Non-pigmented ciliary epithelial cell (primary cell): ENCODE results near the gene GLDN.

Experiments
- DNase-seq: peaks from one replicate; pipeline ENCODE4 v3.0.0-alpha.2; 2010; ENCODE audit warnings: low read depth

GLDN gene

DNA sequence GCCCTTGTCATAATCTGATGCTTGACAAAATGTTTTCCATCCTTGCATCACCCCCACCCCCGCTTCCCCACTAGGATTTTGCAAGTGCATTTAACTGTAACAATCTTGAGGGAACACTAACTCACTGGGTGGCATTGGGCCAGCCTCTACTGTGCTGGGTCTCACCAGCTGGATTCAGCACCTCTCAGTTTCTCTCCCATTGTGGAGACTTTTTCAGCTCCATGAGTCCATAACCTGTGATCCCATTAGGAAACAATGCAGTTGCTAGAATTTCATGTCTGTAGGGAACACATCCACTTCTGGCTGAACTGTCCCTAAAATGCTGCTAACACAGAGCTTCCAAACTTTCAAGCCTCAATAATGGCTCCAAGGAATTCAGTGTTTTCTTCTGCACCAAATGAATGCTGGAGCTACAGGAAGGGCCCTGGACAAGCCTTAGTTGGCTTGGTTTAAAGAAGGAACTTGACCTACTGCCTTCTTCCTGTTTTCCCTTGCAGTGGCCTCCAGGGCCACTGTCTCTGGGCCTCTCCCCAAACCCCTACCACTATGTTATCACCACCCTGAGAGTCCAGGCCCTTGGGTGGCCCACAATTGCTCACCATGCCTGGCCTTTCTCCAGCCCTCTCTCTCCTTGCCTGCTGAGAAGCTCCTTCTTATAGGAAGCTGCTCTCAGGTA is 18.7 kb upstream of the GLDN start:
- DNase-seq = no peak

DNA sequence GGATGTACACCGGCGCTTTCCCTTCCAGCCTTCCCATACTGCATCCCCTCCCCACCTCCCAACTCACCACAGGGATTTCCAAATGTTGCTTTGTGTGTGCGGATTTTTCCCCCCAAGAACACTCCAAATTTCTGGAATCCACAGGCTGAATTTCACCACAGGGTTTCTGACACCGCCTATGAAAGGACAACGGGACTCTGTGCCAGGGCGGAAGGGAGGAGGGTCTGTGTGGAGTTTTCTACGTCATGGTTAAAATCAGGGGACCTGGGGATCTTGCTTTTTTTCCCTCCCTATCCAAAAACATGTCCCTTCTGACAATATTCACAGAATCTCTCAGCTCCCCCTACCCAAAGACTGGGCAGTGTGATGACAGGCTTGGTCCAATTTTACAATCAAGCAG is 17.7 kb upstream of the GLDN start:
- no peak for DNase-seq

DNA sequence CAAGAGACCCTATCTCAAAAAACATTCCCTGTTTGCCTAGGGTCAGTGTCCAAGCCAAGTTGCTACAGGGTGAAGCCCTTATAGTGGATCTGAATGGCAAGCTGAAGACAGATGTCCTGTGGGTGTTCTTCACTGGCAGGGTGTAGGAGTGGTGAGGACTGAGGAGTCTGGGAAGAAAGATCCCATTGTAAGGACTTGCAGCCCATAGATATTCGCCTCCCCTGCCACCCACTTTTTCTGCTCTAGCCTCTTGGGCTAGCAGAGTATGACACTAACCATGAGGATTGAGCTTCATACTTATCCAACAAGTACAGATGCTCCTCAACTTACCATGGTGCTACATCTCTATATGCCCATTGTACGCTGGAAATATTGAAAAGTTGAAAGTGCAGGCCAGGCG is 16.3 kb upstream of the GLDN start:
- DNase-seq = no peak

DNA sequence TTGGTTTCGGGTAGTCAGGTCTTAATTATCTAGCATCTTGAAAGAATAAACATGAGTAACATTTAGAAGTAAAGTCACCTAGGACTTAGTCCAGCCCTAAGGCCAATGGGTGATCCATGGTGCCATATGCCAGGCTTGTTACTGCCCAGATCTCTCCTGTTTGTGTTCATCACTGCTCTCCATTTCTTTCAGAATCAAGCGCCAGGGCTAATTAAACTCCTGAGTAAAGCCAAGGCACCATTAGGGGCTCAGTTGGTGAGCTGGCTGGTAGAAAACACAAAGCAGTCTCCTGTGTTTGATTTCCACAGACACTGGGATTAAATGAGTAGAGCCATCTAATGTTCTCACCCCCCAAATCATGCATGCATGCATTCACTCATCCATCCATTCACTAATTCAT is 14.4 kb upstream of the GLDN start:
- DNase-seq = no peak

DNA sequence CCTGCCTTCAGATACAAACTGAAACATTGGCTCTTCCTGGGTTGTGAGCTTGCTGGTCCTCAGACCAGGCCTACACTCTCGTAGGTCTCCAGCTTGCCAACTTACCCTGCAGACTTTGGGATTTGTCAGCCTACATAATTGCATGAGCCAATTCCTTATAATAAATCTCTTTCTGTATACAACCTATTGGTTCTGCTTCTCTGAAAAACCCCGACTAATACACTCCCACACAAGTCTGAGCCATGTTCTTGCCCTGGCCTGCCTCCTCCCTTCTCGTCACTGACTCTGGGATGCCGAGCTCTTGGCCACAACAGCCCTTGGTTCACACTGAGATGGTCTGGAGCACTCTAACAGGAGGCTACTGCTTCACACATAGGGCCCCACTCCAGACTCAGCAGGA is 12.5 kb upstream of the GLDN start:
- no peak for DNase-seq

DNA sequence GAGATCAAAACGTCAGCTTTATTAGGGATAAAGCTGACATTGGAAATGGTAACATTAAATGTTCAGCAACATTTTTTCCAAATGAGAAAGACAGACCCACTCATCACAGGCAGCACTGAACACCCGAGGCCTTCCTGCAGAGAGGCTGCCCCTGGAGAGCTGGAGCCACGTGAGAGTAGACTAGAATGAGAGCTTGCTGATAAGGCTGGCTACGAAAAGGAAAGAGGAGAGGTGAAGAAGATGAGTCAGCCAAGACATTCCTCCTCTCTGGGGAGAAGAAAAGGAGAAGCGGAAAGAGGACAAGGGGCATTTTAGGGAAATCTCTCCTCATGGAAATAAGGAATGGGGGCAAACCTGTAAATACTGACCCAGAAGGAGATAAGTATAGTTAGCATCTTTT is 10.3 kb upstream of the GLDN start:
- no peak for DNase-seq

DNA sequence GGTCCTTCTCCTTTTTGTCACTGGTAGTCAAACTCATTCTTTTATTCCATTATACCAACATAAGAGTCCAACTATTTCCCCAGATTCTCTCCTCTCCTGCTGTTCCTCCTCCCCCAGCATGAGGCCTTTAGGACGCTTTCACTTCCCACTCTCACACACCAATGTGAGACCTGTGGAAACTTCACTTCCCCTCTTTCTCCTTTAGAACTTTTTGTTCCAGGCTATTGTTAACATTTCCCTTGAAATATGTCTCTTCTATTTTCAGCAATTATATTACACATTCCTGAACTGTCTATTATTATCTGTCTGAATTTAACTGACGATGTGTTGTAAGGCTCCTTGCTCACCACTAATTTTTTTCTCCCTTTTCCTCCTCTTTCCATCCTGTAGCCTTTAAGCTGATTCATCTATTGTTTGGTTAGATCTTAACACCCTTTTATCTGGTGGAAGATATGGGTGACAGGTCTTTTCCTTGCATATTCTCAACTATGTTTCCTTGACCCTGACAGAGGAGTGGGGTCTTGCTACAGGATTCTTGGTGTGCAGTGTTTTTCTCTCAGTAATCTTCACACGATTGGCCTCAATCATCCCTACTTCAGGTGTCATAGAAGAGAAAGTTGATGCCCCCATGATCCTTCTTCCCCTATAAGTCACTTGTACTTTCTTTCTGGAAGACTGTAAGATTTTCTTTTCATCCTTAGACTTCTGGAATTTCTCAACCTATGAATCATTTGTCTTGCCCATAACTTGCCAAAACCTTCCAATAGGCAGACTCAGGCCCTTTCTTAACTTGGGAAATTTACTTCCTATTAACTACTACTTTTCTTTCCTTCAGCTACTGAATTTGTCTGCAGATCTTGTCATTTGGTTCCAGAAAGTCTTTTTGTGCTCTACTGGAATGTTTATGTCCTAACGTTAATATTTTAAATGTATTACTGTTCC is 9.0 kb upstream of the GLDN start:
- DNase-seq = no peak

DNA sequence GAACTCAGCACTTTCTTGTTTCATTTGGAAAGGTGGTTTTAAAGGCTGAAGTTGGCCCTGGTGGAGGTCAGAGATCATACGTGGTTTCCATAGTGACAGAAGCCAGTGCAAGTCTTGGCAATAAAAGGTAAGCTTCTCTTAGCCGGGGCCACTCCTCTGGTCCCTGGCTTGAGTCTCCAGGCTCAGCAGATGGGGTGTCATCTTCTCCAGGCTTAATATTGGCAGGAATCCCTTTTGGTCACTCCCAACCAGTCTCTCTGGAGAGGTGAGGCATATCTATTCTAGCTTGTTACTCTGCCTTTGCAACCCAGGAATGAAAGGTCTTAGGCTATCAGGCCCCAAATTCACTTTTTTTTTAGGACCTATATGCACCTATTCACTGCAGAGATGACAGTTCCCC is 7.9 kb upstream of the GLDN start:
- DNase-seq = no peak

DNA sequence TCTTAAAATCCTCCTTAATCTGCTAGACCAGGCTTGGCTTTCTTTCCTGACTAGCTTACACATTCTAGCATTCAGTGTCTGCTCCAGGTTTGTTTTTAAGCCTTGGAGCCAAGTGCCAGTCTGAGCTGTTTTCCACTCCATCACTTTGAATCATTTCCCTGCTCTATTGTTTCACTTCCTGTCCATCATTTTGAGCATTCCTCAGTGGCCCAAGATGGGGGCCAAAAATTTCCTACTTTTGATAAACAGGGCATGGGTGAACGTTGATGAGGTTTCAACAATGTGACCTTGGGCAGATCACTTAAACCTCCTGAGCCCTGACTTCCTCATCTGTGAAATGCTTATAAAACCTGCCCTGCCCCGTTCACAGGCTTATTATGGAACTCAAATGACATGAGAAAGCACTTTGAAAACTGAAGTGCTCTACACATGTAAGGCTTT is 7.4 kb upstream of the GLDN start:
- DNase-seq = no peak

DNA sequence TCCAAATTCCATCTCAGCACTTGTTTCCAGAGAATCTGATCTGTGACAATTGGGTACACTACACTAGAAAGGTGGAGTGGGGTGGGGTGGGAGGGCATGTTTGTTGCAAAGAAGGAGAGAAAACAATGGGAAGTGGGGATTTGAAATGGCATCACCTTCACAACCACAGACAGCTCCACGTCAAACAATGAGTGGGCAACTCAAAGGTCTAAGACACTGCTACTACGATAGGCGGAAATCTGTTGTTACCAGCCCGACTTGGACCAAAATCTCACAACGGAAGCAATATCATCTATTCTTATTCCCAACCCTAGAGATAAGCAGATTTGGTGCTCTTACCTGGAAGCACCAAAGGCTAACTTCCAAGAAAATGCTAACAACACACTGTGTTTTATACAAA is 6.4 kb upstream of the GLDN start:
- no peak for DNase-seq

DNA sequence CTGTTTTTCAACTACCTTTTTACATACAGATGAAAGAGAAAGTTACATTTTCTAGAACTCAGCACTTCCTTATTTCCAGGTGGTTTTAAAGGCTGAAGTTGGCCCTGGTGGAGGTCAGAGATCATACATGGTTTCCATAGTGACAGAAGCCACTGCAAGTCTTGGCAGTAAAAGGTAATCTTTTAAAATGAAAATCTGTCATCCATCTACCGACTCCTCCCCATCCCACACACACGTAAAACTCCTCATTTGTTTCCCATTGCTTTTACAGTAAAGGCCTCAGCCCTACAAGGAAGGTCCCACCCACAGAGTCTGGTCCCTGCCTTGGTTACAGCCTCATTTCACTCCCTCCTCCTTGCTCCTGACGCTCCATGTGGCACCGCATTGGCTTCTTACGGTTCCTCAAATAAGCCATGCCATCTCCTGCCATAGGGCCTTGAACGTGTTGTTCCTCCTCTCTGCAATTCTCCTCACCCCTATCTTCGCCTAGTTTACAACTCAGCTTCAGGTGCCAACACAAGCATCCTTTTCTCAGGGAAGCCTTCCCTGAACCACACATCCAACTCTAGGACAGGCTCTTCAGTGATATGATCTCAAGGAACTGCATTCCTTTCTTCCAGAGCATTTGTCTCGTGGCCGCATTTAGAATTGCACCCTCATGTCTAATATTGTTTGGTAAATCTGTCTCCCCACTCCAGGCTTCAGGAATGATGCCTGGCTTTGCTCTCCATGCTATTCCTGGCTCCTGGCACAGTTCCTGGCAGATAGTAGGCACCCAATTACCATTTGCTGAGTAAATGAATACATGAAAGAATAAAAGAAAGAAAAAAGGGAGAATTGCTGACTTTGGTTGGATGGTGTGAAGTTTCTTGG is 5.7 kb upstream of the GLDN start:
- DNase-seq = no peak

DNA sequence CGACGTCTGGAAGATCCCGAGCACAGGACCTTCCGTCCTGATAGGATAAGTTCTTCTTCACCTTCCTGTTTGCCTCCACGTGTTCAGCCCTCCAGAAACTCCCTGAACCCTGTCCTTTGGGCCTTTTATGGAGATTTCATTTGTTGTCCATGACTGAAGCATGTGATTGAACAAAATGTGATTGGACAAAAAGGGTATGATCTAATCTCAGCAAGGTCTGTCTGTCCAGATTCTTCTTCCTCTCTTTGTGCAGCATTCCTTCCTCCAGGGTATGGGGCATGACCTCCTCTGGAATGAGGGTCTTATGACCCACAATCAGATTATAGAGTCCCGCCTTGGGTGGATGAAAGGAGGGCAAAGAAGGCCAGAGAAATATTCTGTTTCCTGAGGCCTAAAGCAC is 3.0 kb upstream of the GLDN start, which contains the start of gene CYP19A1:
TSS of gene CYP19A1 (minus strand) at position 101 of the 400 bp plus-strand sequence. CDS start 95,684 bp downstream, outside the sequence.
- no peak for DNase-seq

DNA sequence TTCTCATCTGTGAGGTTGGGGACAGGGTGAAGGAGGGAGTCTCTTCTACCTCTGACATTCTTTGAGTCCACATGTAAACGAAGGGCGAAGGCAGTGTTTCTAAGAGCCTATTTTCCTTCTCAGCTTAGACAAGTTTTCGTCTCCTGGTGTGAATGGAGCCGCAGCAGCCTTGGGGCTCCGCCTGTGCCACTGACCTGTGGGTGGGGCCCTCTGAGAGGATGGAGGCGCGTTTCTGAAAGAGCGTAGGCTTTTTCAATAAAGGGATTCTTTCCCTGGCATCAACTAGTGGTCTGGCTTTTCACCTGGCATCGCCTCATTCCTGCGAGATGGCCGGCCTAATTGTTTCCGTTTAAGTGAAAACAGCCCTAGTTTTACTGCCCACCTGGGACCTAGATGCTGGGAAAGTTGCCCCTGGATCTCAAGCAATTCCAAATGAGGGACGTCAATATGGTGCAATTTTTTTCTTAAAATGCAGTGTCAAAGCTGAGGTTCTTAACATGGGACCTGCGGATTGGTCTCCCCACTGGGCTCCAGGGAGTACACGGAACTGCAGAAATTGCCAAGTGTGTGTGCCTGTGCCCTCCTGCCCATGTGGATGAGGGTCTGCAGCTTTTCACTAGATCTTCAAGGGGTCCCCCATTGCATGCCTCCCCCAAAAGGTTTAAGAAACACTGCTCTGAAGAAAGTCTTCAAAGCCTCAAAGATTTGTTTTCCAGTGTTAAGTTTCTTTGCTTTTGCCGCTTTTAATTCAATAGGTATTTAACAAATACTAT is 958 bp downstream of the GLDN start:
- no peak for DNase-seq

DNA sequence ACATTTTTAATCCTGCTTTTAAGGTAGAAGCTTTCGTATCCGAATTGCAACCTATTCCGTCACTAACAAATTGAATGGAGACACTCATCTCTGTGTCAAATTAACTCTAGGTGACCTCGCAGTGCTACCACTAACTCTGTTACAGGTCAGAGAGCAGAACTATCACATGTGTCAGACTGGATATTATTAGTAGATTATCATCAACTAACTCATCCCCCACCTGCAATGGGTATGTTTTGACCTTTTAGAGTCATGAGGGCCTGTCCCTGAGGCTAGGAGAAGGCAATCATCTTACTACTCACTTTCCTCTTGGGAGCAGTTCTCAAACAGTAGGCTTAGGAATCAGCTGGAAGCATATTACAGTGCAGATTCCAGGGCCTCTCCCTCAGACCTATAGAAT is 2.0 kb downstream of the GLDN start:
- DNase-seq = no peak

DNA sequence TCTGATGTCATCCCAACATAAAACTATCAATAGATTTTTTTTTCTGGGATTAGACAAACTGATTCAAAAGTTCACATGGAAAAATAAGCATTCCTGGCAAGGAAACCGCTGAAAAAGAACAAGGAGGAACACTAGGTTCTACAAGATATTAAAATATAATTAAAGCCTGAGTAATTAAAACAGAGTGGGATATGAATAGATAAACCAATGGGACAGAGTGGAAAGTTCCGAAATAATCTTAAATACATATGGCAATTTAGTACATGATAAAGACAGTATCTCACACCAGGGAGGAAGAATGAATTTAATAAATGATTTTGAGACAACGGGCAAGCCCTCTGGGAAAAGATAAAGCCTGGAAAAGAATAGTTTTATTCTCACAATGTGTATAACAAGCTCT is 4.7 kb downstream of the GLDN start:
- DNase-seq = no peak

DNA sequence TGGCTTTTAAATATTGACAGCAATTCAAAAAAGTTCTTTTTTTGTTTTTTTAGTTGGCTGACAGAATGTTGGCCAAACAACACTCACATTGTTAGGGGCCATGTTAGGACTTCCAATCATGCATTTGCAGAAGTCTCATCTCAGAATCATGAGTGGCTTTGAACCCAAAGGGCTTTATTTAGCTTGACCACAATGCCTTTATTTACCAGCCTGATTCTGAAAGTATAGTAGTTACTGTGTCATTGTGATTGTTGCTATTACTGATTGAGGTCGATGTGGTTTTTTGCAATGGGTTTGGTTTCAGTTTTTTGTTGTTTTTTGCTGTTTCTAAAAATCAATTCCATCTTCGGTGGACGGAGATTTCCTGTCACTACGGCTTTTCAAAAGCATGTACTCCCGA is 7.2 kb downstream of the GLDN start:
- no peak for DNase-seq

DNA sequence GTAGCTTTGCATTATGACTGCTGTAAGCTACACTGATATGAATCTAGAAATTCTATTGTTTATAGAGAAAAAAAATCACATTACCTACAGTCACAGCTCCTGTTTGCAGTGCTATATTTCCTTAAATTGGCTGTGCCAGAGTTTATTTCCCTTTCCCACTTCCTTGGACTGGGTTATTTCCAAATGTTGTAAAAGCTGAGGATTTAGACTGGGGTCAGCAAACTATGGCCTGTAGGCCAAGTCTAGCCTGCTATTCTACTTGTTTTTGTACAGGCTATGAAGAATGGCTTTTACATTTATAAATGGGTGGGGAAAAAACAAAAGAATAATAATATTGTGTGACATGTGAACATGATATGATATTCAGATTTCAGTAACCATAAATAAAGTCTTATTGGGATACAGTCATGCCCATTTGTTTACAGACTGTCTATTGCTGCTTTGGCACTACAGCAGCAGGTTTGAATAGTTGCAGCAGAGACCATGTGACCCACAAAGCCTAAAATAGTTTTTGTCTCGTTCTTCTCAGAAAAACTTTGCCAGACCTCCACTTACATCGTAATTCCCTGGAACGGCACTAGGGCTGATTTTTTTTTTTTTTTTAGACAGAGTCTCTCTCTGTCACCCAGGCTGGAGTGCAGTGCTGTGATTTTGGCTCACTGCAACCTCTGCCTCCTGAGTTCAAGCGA is 7.8 kb downstream of the GLDN start:
- DNase-seq = no peak

DNA sequence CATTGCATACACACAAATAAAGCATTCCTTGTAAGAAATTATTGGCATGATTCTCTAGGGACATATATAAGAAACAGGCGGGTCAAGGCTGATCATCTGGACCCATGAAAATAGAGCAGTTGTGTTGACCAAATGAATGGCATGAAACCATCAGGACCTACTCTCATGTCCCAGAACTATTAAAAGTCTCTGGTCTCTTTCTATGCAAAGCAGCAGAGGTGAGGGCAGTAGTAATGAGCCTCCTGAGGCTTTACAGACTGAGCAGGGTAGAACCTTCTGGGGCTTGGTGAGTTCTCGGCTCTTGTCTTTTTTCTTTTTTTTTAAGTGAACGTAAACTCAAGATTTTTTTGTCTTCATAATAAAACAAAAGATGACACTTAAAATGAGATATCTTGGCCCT is 9.3 kb downstream of the GLDN start:
- DNase-seq = no peak

DNA sequence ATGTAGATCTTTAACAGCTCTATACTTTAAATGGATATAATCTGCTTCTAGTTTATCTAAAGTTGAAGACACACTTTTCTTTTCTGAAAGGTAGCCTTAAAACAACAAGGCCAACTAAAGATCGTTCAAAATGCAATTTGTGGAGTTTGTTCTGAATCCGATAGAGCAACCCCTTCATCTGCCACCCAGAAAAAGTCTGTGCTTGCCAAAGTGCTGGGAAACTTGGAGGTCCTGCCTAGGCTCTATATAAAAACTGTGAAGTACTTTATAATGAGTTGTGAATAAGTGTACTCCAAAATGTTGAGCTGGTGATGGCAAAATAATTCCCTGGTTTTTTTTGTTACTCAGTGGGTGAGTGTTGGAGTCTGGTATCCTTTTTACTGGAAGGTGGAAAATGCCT is 12.5 kb downstream of the GLDN start:
- DNase-seq = no peak

DNA sequence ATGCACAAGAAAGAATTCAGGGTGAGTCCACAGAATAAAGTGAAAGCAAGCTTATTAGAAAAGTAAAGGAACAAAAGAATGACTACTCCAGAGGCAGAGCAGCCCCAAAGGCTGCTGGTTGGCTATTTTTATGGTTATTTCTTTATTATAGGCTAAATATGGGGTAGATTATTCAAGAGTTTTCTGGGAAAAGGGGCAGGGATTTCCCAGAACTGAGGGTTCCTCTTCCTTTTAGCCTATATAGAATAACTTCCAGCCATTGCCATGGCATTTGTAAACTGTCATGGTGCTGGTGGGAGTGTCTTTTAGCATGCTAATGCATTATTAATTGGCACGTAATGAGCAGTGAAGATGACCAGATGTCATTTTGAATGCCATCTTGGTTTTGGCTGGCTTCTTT is 13.6 kb downstream of the GLDN start:
- no peak for DNase-seq

DNA sequence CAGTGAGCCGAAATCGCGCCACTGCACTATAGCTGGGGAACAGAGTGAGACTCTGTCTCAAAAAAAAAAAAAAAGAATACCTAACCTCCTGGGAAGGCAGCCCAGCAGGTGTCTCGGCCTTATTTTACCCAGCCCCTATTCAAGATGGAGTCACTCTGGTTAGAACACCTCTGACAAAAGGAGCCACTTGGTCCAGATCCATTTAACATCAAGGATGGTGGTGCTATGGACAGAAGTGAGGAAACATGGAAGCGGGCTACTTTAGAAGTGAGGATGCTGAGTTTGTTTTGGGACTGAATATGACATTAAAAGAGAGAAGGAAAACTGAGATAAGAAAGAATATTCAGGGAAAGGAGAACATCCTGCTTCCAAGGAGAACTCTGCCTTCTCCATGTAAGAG is 14.7 kb downstream of the GLDN start:
- DNase-seq = no peak
